Stomach (tissue), 9 donors: ENCODE measurements around the gene RERG. TPM values are rescaled to one million over a fixed set of nuclear protein-coding genes. Genes with fewer than 3 reads are reported as not detected.

ENCODE experiments used
- DNase-seq, 2 donors: peaks; one replicate each; pipeline versions ENCODE4 v3.0.0 to v3.0.0-alpha.2; 2013 to 2019
- H3K27ac ChIP-seq, 5 donors: fragments of 200-600 bp in 4 of 5; sonication (generic) in 4 of 5; one replicate each; pipeline ENCODE4 v1.5.1; 2013 to 2019; ENCODE audit warnings: mild to moderate bottlenecking in 1 of 5, moderate library complexity in 1 of 5
- H3K27me3 ChIP-seq, 3 donors: fragments of 200-600 bp; sonication (generic); one replicate each; pipeline ENCODE4 v1.5.1; 2017 to 2019; ENCODE audit warnings: mixed run types in 1 of 3
- H3K36me3 ChIP-seq, 4 donors: fragments of 200-600 bp; sonication (generic); 1 replicate in 3 of 4; 2 replicates in 1 of 4; pipeline ENCODE4 v1.5.1; 2016 to 2019
- H3K4me1 ChIP-seq, 4 donors: fragments of 200-600 bp; sonication (generic); one replicate each; pipeline ENCODE4 v1.5.1; 2016 to 2019
- H3K4me3 ChIP-seq, 4 donors: fragments of 200-600 bp; sonication (generic) in 3 of 4; one replicate each; pipeline ENCODE4 v1.5.1; 2016 to 2019; ENCODE audit warnings: mild to moderate bottlenecking in 1 of 4
- H3K9me3 ChIP-seq, 4 donors: fragments of 200-600 bp; sonication (generic); one replicate each; pipeline ENCODE4 v1.5.1; 2016 to 2019
- EP300 ChIP-seq: sonication (generic); formaldehyde crosslinking; IDR thresholded peaks from one replicate; pipeline ENCODE4 v1.6.1; 2017; ENCODE audit warnings: antibody characterized with exemption
- POLR2A ChIP-seq, 4 donors: fragments of 450-650 bp; IDR thresholded peaks; one replicate each; pipeline ENCODE4 v1.6.1; 2016; ENCODE audit warnings: antibody characterized with exemption in 4 of 4, control low read depth in 2 of 4, mild to moderate bottlenecking in 1 of 4, moderate library complexity in 1 of 4
- POLR2AphosphoS5 ChIP-seq, 3 donors: sonication (generic); formaldehyde crosslinking; IDR thresholded peaks; one replicate each; pipeline ENCODE4 v1.6.1; 2016; ENCODE audit warnings: antibody characterized with exemption in 3 of 3
- WGBS, 5 donors: extraction: QIAGEN DNeasy Blood & Tissue Kit in 3 of 5; methylation state at CpG; one replicate each; pipeline versions ENCODE4 v1.1.5 to v1.1.7; 2013 to 2018; 5-methylcytosine and 5-hydroxymethylcytosine counted together
- intact Hi-C: fragments of 100-400 bp; cut with DNase I; formaldehyde crosslinking; loops from one replicate; pipeline ENCODE4 v1.15.1; 2023; ENCODE audit warnings: low total_unique reads
- polyA plus RNA-seq, 3 donors: library from polyadenylated mRNA; stranded (reverse); fragments of 200-250 nt; gene quantifications; one replicate each; pipeline ENCODE4 v1.2.3, GENCODE V29; 2013
- total RNA-seq, 5 donors: library from RNA; depleted of rRNA; stranded (reverse); fragments of >200 nt; gene quantifications; one replicate each; pipeline versions ENCODE4 v1.1.0 to v1.2.3, GENCODE V29; 2014 to 2016
- TF ChIP-seq, protein P1 (sequence below), 7 experiments: fragments of 450-650 bp in 4 of 7; fragments of 200-600 bp in 3 of 7; sonication (generic) in 3 of 7; IDR thresholded peaks; one replicate each; pipeline ENCODE4 v1.5.1; 2016 to 2019; ENCODE audit warnings: antibody characterized with exemption in 7 of 7, control low read depth in 2 of 7, mild to moderate bottlenecking in 1 of 7
- donor health status: healthy with polysubstance abuse.
- donor health status: Bipolar disorder and iron deficiency.
- donor health status: healthy.

RERG gene
- total and polyA plus RNA-seq, 8 donors = 3.1 to 48.7 (median 20.3) TPM; not detected in 1

DNA sequence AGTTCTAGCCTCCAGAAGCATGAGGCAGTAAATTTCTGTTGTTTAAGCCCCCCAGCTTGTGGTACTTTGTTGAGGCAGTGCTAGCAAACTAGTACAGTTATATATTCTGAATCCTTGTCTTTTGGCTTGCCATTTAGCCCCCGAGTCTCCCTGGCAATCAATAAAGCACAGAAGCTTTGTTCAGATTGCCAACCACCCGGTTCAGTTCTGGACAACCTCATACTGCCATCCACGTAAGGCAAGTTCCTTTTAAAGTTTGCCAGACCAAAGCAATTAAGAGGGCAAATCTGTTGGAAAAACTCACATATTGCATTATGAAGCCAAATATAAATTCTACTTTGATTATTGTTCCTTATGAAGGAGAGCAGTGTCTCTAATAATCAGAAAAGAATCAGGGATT lies 67.1 kb downstream of the RERG start:
- WGBS, 5 donors = 27 to 52% (median 35%) methylated on average over 3 of the region's 3 CpGs
- Histone ChIP-seq H3K4me1 (peaks cover 25 to 69% (median 45%) of the 10 kb centered on the region in 4 donors), H3K27ac (peak overlapping the region; percentile 5 to 76 (median 44)), H3K4me3 (no peak overlapping the region), H3K36me3 (no peaks in the 10 kb centered on the region), H3K27me3 (no peaks in the 10 kb centered on the region), H3K9me3 (no peaks in the 10 kb centered on the region)
- DNase-seq = peak in 1 of 2 donors; percentile 64
- no peak for TF ChIP-seq EP300
- no peak for TF ChIP-seq POLR2AphosphoS5 (IDR thresholded peaks at IDR 0.05)
- intact Hi-C loops = loop anchor here (5.0 kb wide), 1 partner anchor 68 kb away; the partner anchor contains the start of gene RERG

DNA sequence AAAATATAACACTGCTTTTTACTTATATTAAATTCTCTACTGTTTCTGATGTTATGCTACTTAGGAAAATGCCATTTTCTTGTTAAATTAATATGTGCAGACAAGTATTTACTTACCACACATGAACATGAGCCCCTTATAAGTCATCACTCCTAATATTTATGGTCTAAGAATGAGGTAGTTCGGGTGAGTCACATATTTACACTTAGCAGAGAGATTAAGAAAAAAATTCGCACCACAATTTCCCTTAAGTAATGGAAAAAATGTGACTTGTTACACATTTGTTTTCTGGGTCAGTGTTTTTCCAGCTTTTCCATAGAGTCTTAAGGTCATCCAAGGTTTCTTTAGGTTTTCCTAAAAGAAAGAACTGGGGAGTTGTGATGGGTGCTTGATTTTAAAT lies 68.3 kb downstream of the RERG start:
- no peaks in the 10 kb centered on the region for H3K36me3 ChIP-seq
- H3K4me1 ChIP-seq = peaks cover 25 to 69% (median 48%) of the 10 kb centered on the region in 4 donors
- no peaks in the 10 kb centered on the region for H3K9me3 ChIP-seq
- intact Hi-C loops = loop anchor here (5.0 kb wide), 1 partner anchor 69 kb away; the partner anchor contains the start of gene RERG
- H3K4me3 ChIP-seq = no peak overlapping the region
- H3K27ac ChIP-seq = peak overlapping the region in 4 of 5 donors; percentile 5 to 76 (median 55)
- H3K27me3 ChIP-seq = no peaks in the 10 kb centered on the region
- no peak for TF ChIP-seq EP300
- TF ChIP-seq POLR2AphosphoS5 (IDR thresholded peaks at IDR 0.05) = peak in 1 of 3 donors; percentile 15
- TF ChIP-seq, protein P1, sequence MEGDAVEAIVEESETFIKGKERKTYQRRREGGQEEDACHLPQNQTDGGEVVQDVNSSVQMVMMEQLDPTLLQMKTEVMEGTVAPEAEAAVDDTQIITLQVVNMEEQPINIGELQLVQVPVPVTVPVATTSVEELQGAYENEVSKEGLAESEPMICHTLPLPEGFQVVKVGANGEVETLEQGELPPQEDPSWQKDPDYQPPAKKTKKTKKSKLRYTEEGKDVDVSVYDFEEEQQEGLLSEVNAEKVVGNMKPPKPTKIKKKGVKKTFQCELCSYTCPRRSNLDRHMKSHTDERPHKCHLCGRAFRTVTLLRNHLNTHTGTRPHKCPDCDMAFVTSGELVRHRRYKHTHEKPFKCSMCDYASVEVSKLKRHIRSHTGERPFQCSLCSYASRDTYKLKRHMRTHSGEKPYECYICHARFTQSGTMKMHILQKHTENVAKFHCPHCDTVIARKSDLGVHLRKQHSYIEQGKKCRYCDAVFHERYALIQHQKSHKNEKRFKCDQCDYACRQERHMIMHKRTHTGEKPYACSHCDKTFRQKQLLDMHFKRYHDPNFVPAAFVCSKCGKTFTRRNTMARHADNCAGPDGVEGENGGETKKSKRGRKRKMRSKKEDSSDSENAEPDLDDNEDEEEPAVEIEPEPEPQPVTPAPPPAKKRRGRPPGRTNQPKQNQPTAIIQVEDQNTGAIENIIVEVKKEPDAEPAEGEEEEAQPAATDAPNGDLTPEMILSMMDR (IDR thresholded peaks at IDR 0.05) = no peak
- 14 to 33% (median 26%) methylated on average over 2 of the region's 2 CpGs for WGBS, 5 donors
- DNase-seq = peak in 1 of 2 donors; percentile 50

DNA sequence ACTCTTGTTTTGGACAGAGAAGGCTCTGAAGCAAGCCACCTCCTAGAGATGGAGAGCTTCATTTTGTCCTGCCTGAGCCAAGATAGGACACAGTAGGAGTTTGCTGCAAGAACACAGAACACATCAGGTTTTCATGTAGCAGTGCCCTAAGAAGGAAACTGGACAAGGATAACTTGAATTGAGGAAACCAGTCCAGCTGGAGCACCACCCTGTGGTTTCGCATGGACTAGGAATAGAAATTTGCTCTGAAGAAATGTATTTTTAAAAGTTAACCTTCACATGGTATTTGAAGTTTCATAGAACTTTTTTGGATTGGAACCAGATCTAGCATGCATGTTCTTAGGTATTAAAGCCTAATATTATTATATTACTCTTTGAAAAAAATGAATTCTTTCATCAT lies 68.8 kb downstream of the RERG start:
- Histone ChIP-seq H3K4me3 (no peak overlapping the region), H3K36me3 (no peaks in the 10 kb centered on the region), H3K27me3 (no peaks in the 10 kb centered on the region), H3K9me3 (no peaks in the 10 kb centered on the region), H3K4me1 (peaks cover 25 to 72% (median 49%) of the 10 kb centered on the region in 4 donors), H3K27ac (peak overlapping the region in 4 of 5 donors; percentile 5 to 76 (median 37))
- intact Hi-C loops = loop anchor here (5.0 kb wide), 1 partner anchor 70 kb away; the partner anchor contains the start of gene RERG
- TF ChIP-seq POLR2A (IDR thresholded peaks at IDR 0.05) = no peak
- TF ChIP-seq, protein P1 (IDR thresholded peaks at IDR 0.05) = peak in 4 of 7 experiments; percentile 13 to 30 (median 23)
- WGBS, 5 donors = 32 to 52% (median 36%) methylated on average over 1 of the region's 1 CpG
- peak in 1 of 2 donors; percentile 57 for DNase-seq

DNA sequence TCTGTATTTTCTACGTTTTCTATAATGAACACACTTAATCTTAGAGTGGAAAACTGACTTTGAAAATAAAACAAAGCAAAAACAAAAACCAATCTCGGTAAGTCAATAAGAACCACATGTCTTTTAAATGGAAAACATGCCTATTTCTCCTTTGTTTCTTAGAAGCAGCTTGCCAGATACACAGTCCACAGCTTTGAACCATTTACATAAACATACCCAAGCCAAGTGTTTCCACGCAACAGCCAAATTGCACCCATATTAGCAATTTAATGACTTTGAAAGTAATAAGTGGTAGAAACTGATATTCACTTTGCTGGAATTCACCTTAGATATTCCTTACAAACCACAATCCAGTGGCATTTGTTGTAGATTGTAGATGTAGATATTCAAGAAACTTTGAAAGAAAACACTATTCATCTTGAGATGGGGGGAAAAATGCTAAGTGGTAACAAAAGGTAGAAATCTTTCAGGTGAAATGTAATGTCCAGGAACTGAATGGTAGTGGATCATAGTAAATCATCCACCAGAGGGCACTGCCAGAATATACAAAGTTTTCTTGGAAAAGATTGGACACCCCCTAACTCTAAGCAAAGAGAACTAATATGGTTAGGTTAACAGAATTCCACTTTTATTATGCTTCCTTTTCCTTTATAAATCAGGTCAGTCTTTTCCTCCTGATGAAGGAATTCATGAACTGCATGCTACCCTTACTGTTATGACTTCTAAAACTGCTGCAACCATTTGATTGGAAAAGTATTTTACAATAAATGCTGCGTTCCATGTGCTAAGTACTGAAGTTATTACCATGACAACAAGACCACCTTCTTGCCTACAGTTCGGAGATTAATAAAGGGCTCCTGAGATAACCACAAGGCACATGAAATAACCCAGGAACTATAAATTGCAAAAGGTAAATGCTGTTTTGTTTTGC lies 69.8 kb downstream of the RERG start:
- no peaks in the 10 kb centered on the region for H3K27me3 ChIP-seq
- DNase-seq = peak in 1 of 2 donors; percentile 67
- H3K27ac ChIP-seq = peak overlapping the region in 4 of 5 donors; percentile 5 to 76 (median 37)
- peaks cover 25 to 74% (median 50%) of the 10 kb centered on the region in 4 donors for H3K4me1 ChIP-seq
- TF ChIP-seq, protein P1 (IDR thresholded peaks at IDR 0.05) = peak in 3 of 7 experiments; percentile 52 to 58 (median 58)
- no peak for TF ChIP-seq POLR2A (IDR thresholded peaks at IDR 0.05)
- no peak for TF ChIP-seq EP300
- TF ChIP-seq POLR2AphosphoS5 (IDR thresholded peaks at IDR 0.05) = no peak
- no peaks in the 10 kb centered on the region for H3K36me3 ChIP-seq
- 43 to 55% (median 45%) methylated on average over 5 of the region's 5 CpGs for WGBS, 5 donors
- intact Hi-C loops = loop anchor here (5.0 kb wide), 1 partner anchor 71 kb away; the partner anchor contains the start of gene RERG
- H3K9me3 ChIP-seq = no peaks in the 10 kb centered on the region
- no peak overlapping the region for H3K4me3 ChIP-seq
